Activated CD4-positive, alpha-beta T cell treated with anti-CD3 and anti-CD28 coated beads for 24 hours (primary cell): ENCODE results near the gene ZNF146.
"Not testable (repeated sequence)": the region's sequence is repeated elsewhere in the genome, so short reads cannot be mapped to it uniquely, and the experiment has no call there.

Experiments
- DNase-seq, 2 donors: peaks; one replicate each; pipeline ENCODE4 v3.0.0-alpha.2; 2020; ENCODE audit warnings: low read depth in 2 of 2

The ZNF146 gene

GRCh38 chr19:36269295-36269694 lies 54.4 kb downstream of the ZNF146 start:
- DNase-seq: not testable (repeated sequence)
